Colon (tissue), 2 donors: ENCODE results near the gene TSPAN3.

Experiments used
- FAIRE-seq: peaks from 2 replicates; lab custom pipeline; 2012; peaks lifted over from hg19 to GRCh38; lab: Jason Lieb, UNC
- donor health status: control.
- donor health status: control.

Gene TSPAN3

DNA sequence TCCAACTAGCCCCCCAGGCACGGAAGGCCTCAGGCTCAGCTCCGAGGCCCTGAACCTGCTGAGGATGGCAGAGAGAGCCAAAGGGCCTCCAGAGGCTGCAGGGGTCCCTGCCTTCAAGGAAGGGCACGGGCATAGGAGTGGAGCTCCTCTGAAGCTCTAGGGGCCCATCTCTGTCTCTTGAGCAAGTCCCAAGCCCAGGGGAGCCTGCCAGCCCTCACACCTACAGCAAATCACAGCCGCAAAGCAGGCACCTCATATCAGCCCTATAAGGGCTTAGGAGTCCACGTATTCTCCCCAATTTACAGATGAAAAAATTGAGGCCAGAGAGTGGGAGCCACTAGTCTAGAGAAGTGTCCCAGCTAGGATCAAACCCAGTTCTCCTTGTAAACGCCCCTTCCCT, 61.7 kb downstream of the TSPAN3 start:
- no peak for FAIRE-seq

DNA sequence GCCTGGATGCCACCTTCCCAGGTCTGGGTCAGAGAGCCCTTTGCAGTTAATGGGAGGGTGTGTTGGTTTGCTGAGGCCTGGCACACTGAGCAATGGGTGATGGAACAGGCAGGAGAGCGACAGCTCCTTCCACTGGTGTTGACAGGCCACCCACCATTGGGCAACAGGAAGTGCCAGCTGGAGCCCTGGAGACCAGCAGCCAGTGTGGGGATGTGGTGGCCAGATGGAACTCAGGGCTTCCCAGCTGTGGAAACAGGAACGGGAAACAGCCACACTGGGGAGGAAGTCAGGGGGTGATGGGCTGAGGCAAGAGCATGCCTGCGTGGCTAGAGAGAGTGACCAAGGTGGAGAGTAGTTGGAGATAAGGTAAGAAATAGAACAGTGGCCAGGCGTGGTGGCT, 66.7 kb downstream of the TSPAN3 start:
- FAIRE-seq: no peak

DNA sequence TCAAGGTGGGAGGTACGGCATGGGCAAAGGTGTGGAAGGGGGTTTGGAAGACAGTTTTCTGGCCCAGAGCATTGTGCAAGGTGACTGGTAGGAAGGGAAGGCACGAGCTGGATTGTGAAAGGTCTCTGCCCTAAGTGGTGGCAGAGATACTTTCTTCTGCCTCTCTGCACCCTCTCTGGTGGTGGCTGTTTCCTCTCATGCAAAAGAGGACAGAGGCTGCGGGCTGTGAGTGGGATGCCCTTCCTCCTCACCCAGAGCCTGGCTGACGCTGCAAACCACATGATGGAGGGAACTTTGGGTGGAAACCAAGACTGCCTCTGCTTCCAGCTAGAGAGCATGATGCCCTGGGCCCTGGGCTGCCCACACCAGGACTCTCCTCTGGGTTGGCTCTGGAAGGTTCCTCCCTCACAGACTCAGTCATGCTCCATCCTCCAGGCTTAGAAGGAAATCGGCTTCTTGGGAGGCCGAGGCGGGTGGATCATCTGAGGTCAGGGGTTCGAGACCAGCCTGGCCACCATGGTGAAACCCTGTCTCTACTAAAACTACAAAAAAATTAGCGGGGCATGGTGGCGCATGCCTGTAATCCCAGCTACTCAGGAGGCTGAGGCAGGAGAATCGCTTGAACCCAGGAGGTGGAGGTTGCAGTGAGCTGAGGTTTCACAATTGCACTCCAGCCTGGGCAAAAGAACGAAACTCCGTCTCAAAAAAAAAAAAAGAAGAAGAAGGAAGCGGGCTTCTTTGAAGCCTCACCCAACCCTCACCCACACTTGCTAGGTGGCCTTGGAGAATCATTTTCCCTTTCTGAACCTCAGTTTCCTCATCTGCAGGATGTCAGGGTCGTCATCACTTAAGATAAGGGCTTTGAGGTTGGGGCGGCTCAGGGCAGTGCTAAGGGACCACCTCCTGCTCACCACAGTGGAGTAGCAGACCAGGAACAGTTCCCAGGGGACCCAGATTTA, 67.7 kb downstream of the TSPAN3 start:
- FAIRE-seq: no peak

DNA sequence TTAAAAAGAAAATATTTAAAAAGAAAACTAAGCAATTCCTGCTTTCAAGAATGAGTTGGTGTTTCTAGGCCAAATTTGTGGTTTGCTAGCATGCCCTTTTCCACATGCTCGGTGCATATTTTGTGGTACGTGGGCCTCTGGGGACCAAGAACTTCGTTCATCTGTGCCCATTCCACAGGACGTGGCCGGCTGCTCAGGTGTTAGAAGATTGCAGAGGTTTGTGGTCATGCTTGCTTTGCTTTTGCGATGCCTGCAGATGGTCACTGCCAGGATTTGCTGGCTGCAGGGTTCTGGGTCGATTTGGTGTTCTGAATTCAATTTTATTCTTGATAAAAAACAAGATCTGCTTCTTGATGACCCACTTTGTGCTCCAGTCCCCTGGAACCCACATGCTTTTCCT, 68.5 kb downstream of the TSPAN3 start:
- FAIRE-seq: no peak

DNA sequence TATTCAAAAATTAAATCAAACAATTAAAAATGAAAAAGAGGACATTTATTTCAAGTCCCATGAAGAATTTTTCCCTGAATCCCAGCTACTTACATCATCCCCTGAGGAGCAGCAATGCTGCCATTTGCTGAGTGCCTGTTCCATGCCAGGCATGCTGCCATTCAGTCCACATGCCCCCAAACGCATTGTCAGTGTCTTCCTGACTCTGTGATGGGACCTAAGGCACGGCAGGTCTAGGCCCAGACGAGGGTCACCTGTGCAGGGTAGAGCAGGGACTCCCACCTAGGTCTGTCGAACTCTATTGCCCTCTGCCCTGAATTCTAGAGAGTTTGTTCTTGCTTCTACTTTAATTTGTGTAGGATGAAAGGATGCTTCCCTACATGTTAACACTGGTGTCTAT, 68.9 kb downstream of the TSPAN3 start:
- FAIRE-seq: no peak

DNA sequence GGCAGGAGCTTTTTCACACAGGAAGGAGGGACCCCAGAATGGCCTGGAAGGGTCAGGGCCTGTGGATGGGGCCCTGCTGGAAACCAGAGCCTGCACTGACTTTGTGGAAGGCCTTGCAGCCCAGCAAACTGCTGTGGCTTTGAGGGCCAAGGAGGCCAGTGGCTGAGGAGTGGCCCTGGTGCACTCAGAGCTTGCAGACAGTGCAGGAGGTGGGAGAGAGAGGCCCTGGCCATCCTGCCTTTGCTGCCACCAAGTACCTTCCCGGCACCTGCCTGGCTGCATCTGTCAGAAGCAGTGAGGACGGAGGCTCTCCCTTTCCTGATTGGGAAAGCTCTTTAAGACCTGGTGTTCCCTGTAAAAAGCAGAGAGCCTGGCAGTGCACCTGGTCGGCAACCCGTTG, 69.6 kb downstream of the TSPAN3 start:
- no peak for FAIRE-seq

DNA sequence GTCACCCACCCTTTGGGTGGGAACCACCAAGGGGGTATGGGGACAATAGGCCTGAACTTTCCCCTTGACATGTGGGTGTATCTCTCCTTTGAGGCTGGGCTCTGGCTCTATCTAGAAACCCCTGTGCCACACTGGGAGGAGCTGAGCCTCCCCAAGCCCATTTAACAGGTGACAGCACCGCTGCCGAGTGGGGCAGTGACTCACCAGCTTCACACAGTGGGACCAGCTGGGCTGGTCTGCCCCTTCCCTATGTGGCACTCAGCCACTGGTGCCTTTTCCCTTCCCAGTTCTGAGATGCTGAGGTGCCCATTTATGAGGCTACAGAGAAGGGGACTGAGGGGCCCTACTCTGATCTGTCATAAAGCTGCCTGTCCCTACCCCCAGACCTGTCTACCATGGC, 70.9 kb downstream of the TSPAN3 start:
- FAIRE-seq: no peak

DNA sequence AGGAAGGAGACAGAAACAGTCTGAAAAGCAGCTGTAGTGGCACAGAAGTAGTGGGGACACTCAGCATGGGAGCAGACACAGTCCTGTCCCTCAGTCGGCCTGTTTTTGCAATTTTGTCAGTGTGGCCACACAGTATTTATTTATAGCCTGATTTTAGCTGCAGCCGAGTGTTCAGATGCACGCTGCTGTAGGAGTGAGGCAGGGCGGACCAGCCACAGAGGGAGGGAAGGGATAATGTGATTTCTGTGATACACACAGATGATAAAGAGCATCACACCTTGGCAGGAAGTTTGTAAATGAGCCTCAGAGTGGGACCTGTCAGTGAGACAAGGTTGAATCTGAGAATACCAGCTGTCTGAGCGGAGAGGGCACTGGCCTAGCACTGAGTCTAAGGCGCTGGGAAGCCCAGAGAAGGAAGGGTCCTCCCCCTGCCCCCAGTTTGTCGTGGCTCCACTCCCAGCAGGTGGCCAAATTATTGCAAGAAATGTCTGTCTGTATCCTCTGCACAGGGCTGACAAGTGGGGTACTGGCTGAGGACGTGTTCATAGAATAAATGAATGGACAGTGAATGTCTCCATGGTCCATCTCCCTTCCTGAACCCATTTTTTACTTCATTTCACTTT, 72.1 kb downstream of the TSPAN3 start:
- no peak for FAIRE-seq

DNA sequence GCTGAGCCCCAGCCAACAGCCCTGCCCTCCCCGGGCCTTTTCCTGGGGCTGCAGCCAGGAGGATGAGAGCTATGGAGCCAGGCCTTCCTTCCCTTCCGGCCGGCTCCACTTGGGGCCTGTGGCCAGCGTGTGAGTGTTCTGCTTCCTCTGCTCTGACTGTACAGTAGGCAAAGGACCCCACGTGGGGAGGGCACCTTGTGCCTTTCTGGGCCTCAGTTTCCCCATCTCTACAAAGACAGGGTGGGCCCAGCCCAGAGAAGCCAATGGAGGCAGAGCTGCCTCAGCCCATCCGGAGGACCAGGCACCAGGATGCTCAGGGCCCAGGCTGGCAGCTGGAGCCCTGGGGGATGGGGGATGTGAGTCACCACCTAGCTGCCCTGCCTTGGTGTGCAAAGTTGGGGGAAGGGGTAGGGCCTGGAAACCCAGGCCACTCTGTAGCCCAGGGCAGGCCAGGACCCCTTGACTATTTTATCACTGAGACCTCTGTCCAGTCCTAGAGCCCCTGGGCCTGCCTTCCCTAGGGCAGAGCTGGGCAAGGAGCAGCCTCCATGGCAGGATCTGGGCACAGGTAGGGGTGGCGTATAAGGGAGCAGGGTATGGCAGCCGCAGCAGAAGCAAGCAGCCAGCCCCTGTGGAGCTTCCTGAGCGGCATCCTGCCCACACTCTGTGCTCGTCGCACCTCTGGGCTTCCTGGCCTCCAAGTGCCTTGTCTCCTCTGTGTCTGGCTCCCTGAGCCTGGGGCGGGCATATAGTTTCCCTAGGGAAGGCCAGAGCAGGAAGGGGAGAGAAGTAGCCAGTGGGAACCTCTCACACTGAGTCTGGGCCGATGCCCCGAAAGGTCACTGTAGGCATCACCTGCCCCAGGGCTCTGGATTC, 74.1 kb downstream of the TSPAN3 start:
- FAIRE-seq: no peak

DNA sequence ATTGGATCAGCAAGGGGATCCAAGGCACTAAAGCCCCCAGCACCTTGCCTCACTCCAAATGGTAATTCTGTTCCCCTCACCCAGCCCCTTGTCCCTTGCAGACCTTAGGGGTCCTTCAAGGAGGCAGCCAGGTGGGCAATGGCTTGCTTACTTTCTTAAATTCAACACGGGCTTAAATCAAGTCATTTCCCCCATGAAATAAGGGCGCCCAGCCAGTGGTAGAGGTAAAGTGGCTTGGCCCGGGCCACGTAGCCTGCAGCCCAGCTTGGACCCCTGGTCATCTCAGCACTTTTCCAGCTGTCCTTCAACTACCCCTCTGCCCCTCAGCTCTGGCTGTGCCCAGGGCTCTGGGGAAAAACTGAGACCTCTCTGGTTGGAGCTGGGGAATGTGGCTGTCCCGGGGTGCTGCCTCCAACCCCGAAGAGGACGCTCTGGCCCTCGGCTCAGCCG, 74.8 kb downstream of the TSPAN3 start:
- FAIRE-seq: no peak

DNA sequence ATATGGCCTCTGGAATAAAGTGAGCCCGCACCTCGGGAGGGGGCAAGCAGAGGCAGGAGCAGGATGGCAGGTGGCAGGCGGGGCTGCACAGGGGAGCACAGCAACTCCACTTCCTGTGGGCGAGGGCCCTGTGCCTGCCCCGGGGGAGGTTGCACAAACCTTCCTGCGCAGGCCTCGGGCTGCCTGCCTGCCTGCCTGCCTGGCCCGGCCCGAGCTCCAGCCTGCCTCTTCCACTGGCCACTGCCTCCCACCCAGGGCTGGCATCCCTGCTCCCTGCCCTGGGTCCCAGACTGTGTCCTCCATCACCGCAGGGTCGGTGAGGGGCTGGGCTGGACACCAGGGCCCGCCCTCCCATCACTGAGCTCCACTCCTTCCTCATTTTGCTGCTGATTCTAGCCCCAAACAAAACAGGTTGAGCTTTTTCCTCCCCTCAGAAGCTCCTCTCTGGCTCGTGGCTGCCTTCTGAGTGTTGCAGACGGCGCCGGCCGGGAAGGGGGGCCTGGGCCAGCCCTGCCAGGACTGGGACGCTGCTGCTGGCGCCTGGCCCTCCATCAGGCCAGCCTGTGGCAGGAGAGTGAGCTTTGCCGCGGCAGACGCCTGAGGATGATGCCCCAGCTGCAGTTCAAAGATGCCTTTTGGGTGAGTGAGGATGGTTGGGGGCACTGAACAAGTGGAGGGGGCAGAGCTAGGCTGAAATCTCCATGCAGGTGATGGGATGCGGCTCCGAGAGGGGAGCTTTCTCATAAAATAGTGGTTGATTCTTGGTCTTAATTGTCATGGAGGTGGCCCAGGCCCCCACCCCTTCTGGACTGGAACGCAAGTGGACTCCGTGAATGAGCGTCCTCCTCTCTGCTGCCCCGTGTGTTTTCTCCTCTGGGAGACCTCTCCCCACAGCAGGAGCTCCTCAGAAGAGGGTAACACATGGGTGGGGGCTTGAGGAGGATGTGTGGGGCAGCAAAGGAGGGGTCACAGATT, 75.7 kb downstream of the TSPAN3 start, which contains the start of gene PSTPIP1:
Gene PSTPIP1 (plus strand): TSS at position 156 of the 975 bp plus-strand sequence. CDS start 448 bp downstream, at position 604.
- no peak for FAIRE-seq

DNA sequence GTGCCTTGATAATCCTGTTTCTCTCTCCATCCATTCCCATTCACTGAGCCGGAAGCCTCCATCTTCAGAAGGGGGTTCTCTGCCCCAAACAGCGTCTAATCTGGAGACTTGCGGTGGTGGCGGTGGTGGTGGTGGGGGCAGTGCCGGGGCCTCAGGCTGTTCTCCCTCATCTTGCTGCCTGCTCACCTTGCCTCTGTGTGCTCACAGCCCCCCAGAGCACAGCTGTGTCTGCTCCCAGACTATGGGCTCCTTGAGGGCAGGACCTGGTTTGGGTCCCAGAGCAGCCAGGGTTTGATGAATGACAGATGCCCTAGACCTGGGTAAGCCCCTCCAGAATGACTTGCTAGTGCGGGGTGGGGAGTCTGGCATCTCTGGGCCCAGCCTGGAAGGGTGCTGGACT, 76.4 kb downstream of the TSPAN3 start:
- FAIRE-seq: no peak

DNA sequence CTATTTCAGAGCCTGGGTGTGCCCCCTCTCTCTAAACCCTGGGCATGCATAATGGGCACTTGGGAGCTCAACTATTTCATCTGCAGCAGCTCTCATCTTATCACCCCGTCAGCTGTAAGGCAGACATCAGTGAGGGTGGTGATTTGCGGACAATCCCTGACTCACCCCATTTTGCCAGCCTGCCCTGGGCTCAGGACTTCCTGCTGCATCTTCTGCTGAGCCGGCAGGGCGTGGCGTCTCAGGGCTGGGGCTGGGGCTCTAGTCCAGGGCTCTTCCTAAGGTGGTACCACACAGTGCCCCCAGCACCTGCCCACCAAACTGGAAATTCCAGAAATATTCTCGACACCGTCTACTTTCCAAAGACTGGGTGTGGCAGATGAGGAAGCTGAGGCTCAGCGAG, 76.9 kb downstream of the TSPAN3 start:
- no peak for FAIRE-seq

DNA sequence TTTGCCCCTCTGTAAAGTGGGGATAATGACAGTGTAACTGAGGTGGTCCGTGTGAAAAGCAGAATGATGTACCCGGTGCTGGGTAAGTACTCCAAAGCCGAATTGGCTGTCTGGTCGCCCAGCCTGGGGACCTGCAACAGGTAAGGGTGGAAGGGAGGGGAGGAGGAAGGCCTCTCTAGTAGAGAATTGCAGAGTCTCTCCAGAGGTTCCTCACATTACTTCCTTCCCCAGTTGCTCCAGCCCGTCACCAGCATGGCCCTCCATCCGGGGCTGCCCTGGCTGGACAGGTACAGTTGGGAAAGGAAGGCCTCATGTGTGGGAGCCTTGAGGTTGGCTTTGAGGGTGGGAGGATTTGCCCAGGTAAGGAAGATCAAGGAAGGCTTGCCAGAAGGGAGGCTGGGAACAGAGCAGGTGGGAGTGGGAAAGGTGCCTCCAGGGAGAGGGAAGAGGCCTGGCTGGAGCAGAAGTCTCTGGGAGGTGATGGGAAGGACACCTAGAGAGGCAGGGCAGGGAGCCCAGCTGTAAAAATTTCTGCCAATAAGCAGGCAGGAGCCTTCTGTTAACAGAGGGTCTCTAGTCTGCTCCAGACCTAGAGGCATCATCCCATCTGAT, 77.7 kb downstream of the TSPAN3 start:
- FAIRE-seq: no peak

DNA sequence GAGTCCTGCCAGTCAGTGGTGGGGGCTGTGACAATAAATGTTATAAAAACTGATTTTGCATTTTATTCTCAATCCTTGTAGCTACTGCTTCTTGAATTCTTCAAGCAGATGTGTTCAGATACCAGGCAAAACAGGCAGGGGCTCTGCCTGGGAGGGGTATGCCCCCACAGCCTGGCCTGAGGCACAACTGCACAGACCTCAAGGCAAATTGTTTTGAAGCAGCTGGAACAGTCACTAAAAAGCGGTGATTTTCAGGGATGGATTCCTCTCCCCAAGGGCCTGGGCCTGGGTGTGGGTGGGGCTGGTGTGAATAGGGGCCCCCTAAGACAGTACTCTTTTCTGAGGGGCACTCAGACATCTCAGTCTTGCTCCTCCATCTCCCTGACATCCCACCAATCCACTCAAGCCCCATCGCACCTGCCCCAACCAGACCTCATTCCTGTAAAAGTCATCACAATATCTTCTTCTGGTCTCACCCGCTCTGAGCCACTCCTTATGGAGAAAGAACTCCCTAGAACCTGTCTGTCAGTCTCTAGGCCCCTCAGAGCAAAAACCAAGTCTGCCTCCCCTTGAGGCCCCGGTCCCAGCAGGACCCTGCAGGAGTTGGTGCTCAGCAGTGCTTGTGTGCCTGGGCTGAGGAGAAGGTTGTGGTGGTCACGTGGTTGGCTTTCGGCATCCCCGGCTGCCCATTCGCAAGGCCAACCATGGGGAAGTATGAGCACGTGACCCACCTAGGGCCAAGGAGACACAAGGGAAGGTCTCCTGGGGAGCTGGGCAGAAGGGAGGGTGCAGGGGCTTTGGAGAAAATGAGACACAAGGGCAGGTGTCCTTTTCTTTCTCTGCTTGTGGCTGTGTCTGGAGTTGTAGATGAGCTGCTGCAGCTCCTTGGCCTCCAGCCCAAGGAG, 78.9 kb downstream of the TSPAN3 start:
- FAIRE-seq: no peak
